ENCODE data around the gene SEPTIN5. TPM values are rescaled to one million over a fixed set of nuclear protein-coding genes. Genes with fewer than 3 reads are reported as not detected.

SEPTIN5 gene
- total RNA-seq, 3 donors from 2014 or later, result 1.2 to 17.8 (median 2.7) TPM

DNA sequence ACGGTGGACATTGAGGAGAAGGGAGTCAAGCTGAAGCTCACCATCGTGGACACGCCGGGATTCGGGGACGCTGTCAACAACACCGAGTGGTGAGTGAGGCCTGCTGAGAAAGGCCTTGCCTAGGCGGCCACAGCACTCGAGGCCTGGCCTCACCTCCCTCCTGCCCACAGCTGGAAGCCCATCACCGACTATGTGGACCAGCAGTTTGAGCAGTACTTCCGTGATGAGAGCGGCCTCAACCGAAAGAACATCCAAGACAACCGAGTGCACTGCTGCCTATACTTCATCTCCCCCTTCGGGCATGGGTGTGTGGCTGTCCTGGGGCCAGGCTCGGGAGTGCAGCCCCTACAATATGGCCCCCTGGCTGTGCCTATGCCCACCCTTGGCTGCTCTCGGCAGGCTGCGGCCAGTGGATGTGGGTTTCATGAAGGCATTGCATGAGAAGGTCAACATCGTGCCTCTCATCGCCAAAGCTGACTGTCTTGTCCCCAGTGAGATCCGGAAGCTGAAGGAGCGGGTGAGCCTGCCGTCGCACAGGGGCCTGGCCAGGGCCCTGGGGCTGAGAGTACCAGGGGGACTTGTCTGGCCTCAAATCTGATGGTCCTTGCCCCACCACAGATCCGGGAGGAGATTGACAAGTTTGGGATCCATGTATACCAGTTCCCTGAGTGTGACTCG, 6.0 kb downstream of the SEPTIN5 start:
- no peak for ATAC-seq
- TF ChIP-seq, protein P1, sequence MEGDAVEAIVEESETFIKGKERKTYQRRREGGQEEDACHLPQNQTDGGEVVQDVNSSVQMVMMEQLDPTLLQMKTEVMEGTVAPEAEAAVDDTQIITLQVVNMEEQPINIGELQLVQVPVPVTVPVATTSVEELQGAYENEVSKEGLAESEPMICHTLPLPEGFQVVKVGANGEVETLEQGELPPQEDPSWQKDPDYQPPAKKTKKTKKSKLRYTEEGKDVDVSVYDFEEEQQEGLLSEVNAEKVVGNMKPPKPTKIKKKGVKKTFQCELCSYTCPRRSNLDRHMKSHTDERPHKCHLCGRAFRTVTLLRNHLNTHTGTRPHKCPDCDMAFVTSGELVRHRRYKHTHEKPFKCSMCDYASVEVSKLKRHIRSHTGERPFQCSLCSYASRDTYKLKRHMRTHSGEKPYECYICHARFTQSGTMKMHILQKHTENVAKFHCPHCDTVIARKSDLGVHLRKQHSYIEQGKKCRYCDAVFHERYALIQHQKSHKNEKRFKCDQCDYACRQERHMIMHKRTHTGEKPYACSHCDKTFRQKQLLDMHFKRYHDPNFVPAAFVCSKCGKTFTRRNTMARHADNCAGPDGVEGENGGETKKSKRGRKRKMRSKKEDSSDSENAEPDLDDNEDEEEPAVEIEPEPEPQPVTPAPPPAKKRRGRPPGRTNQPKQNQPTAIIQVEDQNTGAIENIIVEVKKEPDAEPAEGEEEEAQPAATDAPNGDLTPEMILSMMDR (IDR thresholded peaks at IDR 0.05), result no peak
- H3K4me1 ChIP-seq (ENCODE audit: low read depth), result peaks cover 19% of the 10 kb centered on the region

DNA sequence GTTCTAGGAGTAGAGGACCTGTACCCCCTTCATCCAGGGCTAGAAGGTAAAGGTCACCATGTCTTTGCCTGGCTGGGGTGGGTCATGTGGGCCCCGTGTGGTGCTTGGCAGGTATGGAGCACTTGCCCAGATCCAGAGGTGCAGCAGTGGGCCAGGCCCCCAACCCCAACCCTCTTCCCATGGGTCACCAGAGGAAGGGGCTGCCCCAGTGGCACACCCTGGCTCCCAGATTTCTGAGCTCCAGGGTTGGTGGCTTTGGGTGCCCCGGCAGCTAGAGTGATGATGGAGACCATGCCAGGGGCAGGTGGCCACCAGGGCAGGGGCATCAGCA, 6.7 kb downstream of the SEPTIN5 start:
- no peak for DNase-seq
- intact Hi-C loops (cut with DNase I, micrococcal nuclease), result no loop called here
- ATAC-seq, result no peak
- H3K4me1 ChIP-seq (ENCODE audit: low read depth), result peaks cover 19% of the 10 kb centered on the region
- no peak overlapping the region for H3K4me3 ChIP-seq
- H3K9me3 ChIP-seq, result no peaks in the 10 kb centered on the region
- TF ChIP-seq, protein P1 (IDR thresholded peaks at IDR 0.05), result no peak
- H3K36me3 ChIP-seq (ENCODE audit: low read depth), result no peaks in the 10 kb centered on the region

More for the DNA sequence above, 6.0 kb downstream of the SEPTIN5 start:
- Histone ChIP-seq H3K36me3 (ENCODE audit: low read depth) (no peaks in the 10 kb centered on the region), H3K4me3 (no peak overlapping the region), H3K9me3 (no peaks in the 10 kb centered on the region)
- DNase-seq, result no peak
- intact Hi-C loops (cut with DNase I, micrococcal nuclease), result no loop called here

DNA sequence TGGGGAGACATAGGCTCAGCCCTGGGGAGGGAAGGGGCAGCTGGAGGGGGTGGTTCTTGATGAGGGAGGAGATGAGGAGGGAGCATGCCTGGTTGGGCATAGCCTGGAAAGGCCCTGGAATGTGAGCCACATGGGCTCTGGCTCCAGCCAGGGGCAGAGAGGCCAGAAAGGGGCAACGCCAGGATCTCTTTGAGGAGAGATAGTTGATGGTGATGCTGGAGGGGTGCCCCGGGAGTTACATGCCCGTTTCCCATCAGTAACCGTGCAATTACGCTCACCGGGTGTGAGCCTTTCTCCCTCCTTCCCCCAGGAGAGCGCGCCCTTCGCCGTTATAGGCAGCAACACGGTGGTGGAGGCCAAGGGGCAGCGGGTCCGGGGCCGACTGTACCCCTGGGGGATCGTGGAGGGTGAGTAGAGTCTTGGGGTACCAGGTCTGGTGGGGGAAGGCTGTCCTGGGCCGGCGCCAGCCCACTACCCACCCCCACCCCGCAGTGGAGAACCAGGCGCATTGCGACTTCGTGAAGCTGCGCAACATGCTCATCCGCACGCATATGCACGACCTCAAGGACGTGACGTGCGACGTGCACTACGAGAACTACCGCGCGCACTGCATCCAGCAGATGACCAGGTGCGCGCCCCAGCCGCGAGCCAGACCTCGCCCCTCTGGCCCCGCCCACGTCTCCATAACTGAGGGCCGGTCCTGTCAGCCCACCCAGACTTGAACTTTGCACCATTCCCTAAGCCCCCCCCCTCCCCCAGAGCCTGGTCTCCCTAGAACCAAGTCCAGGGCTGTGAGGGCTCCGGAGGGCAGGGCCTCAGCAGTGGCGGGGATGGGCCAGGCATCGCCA, 7.3 kb downstream of the SEPTIN5 start:
- TF ChIP-seq, protein P1 (IDR thresholded peaks at IDR 0.05), result no peak
- no peak for DNase-seq
- intact Hi-C loops (cut with DNase I, micrococcal nuclease), result no loop called here

DNA sequence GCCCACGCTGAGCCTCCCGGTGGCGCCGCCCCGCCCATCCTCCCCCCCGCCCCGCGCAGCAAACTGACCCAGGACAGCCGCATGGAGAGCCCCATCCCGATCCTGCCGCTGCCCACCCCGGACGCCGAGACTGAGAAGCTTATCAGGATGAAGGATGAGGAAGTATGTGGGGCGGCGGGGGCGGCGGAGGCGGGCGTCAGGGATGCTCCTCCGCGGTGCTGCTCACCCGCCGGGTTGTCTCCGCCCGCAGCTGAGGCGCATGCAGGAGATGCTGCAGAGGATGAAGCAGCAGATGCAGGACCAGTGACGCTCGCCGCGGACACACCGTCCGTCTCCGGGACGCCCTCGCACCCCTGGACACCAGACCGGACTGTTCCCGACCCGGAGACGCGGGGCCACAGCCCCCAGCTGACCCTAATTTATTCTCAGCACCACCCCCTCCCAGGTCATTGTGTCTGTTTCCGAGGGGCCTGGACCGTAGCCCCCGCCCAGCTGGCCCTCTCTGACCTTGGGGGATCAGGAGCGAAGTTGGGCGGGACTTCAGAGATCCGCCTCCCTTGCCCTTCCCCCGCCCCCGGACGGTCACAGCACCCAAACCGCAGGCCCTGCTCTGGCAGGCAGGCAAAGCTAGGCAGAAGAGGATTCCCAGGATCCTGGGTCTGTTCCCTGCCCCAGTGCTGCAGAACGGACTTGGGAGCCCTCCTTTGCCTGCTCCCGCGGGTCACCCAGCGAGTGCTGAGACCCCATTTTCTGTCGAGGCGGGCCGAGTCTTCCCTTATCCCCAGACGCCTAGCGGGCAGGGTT, 8.1 kb downstream of the SEPTIN5 start:
- Histone ChIP-seq H3K4me3 (no peak overlapping the region), H3K36me3 (ENCODE audit: low read depth) (no peaks in the 10 kb centered on the region), H3K4me1 (ENCODE audit: low read depth) (peaks cover 19% of the 10 kb centered on the region), H3K9me3 (no peaks in the 10 kb centered on the region)
- DNase-seq (no peak), ATAC-seq (no peak)
- intact Hi-C loops (cut with DNase I, micrococcal nuclease), result no loop called here
- TF ChIP-seq, protein P1 (IDR thresholded peaks at IDR 0.05), result no peak

More for the DNA sequence above, 7.3 kb downstream of the SEPTIN5 start:
- no peaks in the 10 kb centered on the region for H3K9me3 ChIP-seq
- no peak overlapping the region for H3K4me3 ChIP-seq
- no peak for ATAC-seq
- H3K4me1 ChIP-seq (ENCODE audit: low read depth), result peaks cover 19% of the 10 kb centered on the region
- H3K36me3 ChIP-seq (ENCODE audit: low read depth), result no peaks in the 10 kb centered on the region

DNA sequence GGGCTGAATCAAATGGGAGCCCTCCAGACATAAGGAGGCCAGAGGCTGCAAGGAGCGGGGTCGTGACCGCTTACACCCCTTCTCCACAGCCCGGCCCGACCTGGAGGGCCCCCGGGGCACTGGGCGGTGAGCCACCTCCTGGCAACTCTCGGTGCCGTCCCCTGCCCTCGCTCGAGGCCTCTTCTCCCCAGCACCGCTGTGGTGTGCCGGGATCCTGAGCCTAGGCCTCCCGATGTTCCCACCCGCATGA, 8.6 kb downstream of the SEPTIN5 start:
- H3K36me3 ChIP-seq (ENCODE audit: low read depth), result no peaks in the 10 kb centered on the region
- intact Hi-C loops (cut with DNase I, micrococcal nuclease), result no loop called here
- H3K4me3 ChIP-seq, result no peak overlapping the region
- TF ChIP-seq, protein P1 (IDR thresholded peaks at IDR 0.05), result no peak
- ATAC-seq (no peak), DNase-seq (no peak)
- no peaks in the 10 kb centered on the region for H3K9me3 ChIP-seq
- H3K4me1 ChIP-seq (ENCODE audit: low read depth), result peaks cover 19% of the 10 kb centered on the region
